NOMO-1 treated with dmso at 0.1 percent for 144 hours (cell line): ENCODE results near the gene RTL1.

Experiments
- DNase-seq: peaks from one replicate; lab custom pipeline; 2025; ENCODE audit not compliant: unreplicated experiment; lab: John Stamatoyannopoulos, UW

The RTL1 gene

GRCh38 chr14:100867631-100868315 is 35.7 kb downstream of the RTL1 start:
- DNase-seq = no peak

GRCh38 chr14:100866666-100867630 is 36.6 kb downstream of the RTL1 start:
- DNase-seq = no peak

GRCh38 chr14:100865682-100866591 is 37.6 kb downstream of the RTL1 start:
- no peak for DNase-seq

GRCh38 chr14:100864960-100865681 is 38.4 kb downstream of the RTL1 start:
- no peak for DNase-seq

GRCh38 chr14:100864206-100864605 is 39.3 kb downstream of the RTL1 start:
- no peak for DNase-seq

DNA sequence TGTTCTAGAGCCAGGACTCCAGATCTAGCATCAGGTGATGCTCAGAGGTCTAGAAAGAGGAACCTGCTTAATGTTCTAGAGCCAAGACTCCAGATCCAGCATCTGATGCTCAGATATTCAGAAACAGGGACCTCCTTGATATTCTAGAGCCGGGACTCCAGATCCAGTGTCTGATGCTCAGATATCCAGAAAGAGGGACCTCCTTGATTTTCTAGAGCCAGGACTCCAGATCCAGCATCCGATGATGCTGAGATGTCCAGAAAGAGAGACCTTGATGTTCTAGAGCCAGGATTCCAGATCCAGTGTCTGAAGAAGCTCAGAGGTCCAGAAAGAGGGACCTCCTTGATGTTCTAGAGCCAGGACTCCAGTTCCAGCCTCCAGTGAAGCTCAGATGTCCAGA is 40.7 kb downstream of the RTL1 start:
- DNase-seq = no peak

- DNase-seq = no peak
Observed at GRCh38 chr14:100862277-100862676, 41.2 kb downstream of the RTL1 start.

GRCh38 chr14:100861937-100862247 is 41.6 kb downstream of the RTL1 start:
- no peak for DNase-seq

- DNase-seq = no peak
Observed at GRCh38 chr14:100861188-100861936, 42.2 kb downstream of the RTL1 start.

DNA sequence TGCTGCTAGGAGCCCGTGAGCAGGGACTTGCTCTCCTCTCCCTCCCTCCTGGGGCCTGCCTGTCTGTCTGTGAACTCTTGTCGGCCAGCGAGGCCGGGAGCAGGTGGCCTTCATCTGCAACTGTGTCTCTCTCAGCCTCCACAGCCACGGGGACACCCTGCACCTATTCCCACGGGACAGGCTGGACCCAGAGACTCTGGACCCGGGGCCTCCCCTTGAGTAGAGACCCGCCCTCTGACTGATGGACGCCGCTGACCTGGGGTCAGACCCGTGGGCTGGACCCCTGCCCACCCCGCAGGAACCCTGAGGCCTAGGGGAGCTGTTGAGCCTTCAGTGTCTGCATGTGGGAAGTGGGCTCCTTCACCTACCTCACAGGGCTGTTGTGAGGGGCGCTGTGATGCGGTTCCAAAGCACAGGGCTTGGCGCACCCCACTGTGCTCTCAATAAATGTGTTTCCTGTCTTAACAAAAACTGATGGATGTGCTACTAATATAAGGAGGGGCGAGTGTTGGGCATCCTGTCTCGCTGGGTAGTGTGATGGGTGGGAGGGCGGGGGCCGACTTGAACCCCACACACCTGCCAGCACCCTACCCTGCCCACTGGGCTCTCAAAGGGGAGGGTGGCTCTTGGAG is 42.9 kb downstream of the RTL1 start:
- no peak for DNase-seq

GRCh38 chr14:100859781-100860180 is 43.7 kb downstream of the RTL1 start:
- DNase-seq = no peak

DNA sequence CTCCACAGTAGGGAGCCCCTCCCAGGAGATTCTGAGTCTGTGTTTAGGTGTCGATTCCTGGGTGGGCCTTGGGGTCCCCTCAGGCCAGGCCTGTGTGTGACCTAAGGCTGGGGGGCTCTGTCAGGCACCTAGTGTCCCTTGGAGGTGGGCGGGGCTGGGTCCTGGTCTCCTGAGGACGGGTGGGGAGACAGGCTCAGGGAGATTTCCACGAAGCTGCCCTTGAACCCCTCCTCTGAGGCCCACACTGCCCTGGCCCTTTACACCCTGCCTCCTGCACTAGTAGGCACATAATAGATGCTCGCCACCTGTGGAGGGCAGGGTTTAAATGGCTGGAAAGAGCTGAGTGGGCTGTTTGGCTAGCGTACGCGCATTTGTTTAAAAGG is 44.7 kb downstream of the RTL1 start:
- DNase-seq = no peak

DNA sequence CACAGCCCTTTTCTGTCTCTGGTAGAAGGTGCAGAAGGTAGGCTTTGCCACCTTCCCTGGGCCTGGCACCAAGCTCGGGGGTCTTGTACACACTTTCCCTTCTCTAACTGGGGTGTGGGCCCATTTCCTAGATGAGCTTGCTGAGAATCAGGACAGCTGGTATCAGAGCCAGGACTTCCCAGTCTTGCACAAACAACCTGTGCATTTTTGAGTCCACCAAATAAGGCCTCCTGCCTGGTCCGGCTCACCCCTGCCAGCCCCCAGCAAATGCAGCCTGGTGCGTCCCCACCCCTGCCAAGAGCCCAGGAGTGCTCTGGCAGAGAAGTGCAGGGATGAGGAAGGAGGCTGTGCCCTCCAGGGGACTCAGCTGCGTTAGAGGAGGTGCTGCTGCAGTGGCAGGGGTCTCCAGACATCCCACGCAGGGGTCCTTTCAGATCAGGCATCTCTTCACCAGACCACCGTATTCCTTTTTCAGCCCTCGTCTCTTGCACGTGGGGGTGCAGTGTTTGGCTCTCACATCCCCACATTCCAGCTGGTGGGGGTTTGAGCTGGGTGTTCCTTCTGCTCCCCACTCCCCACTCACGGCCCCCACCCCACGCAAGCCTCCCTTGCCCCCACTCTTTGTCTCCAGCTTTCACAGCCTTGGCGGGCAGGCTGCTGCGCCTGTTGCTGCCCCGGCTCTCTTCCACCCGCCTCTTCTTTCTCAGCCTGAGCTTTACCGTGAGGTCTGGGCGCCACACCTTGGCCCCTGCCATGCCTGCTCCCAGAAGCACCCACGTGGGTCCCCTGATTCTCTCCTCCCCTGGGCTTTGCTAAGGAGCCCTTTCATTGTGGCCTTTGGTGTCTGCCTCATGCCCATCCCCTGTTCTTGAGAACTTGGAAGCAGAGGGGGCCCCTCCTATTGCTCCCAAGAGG is 45.3 kb downstream of the RTL1 start:
- no peak for DNase-seq

- DNase-seq = no peak
Observed at GRCh38 chr14:100857233-100857922, 46.1 kb downstream of the RTL1 start.

DNA sequence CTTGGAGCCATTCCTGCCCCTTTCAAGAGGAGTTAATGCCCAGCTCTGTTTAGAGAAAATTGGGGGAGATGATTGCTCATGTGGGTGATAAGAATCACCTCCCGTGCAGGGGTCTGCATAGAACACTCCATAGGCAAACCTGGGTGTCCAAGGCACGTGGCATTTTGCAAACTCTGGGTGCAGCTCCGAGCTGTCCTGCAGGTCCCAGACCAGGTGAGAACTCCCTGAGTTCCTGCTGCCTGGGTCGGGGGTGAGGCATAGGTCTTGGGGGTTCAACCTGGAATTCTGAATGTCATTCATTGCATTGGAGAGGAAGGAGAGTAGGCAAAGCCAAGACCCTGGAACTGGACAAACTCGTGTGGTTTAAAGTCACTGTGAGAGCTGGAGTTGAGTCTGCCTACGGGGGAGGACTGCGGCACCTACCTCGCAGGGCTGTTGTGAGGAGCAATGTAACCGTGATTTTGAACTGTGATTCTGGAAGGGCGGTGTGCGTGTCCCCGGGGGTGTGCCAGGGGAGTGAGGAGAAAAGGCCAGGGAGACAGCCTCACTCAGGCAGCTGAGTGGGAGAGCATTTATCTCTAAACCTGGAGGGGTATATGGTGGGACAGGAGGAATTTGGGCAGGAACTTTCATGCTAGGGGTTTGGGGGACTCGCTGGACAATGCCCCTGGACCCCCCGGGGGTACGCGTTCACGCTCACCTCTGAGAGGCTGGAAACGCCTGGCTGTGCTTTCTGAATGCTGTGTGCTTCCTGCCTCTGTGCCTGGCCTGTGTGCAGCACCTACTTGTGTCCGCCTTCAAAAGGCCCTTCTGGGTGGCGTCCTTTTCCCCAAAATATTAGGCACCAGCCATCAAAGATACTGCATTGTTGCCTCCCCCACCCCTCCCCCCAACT is 47.2 kb downstream of the RTL1 start:
- DNase-seq = no peak

DNA sequence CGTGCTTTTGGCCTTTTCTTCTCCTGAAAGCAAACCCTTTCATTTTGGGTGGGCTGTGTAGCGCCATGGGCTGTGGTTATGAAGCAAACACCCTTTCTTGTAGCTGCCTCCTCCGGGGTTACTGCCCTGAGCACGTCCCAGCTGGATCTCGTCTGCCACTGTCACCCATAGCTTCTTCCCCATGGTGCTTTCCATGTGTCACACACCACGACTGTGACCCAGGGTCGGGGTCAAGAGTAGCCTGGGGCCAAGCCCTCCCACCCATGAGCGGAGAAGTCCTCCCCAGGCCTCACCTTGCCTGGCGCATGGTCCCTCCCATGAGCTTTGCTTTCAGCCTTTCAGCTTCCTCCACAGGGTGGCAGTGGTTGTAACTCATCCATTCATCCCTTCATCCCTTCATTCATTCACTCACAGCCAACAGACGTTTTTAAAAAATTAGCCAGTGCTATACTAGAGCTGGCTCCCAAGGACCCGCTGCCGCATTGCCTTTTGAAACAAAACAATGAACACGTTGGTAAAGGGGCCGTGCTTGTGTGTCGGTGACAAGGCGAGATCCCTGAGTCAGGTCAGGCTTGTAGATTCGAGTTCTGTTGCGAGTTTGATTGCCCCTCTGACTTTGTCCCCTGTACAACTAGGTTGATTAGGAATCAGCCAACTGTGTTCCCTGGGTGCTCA is 48.1 kb downstream of the RTL1 start:
- no peak for DNase-seq
